GM21737 (cell line): Measurements from ENCODE around the gene ATP1A1.

ENCODE experiments used
- ATAC-seq: cut with Tn5 transposase; IDR thresholded peaks from one replicate; pipeline ENCODE4 v1.9.1; 2021; ENCODE audit warnings: mild to moderate bottlenecking, moderate library complexity; ENCODE audit not compliant: unreplicated experiment

Gene ATP1A1

GRCh38 chr1:116370181-116370580, 2.9 kb upstream of the ATP1A1 start:
- no peak for ATAC-seq

- no peak for ATAC-seq
Observed at GRCh38 chr1:116371752-116372151, 1.3 kb upstream of the ATP1A1 start.

- ATAC-seq, result no peak
Observed at GRCh38 chr1:116372191-116372590, 853 bp upstream of the ATP1A1 start.

- peak; percentile 7 for ATAC-seq
Observed at GRCh38 chr1:116373431-116374352, 648 bp downstream of the ATP1A1 start.

- no peak for ATAC-seq
Observed at GRCh38 chr1:116374353-116375147, 1.5 kb downstream of the ATP1A1 start.

- no peak for ATAC-seq
Observed at GRCh38 chr1:116375148-116375886, 2.3 kb downstream of the ATP1A1 start.

- no peak for ATAC-seq
Observed at GRCh38 chr1:116375887-116376728, 3.1 kb downstream of the ATP1A1 start.

GRCh38 chr1:116376729-116377086, 3.7 kb downstream of the ATP1A1 start:
- ATAC-seq, result no peak

- peak; percentile 62 for ATAC-seq
Observed at GRCh38 chr1:116377541-116378529, 4.8 kb downstream of the ATP1A1 start.

- no peak for ATAC-seq
Observed at GRCh38 chr1:116379057-116379630, 6.1 kb downstream of the ATP1A1 start.

- no peak for ATAC-seq
Observed at GRCh38 chr1:116379674-116380498, 6.8 kb downstream of the ATP1A1 start.

GRCh38 chr1:116380499-116381242, 7.6 kb downstream of the ATP1A1 start:
- ATAC-seq, result no peak

GRCh38 chr1:116382321-116382720, 9.3 kb downstream of the ATP1A1 start:
- ATAC-seq, result no peak

GRCh38 chr1:116382857-116383483, 9.9 kb downstream of the ATP1A1 start:
- no peak for ATAC-seq

- ATAC-seq, result no peak
Observed at GRCh38 chr1:116386042-116386441, 13.0 kb downstream of the ATP1A1 start.

- ATAC-seq, result no peak
Observed at GRCh38 chr1:116387551-116387950, 14.5 kb downstream of the ATP1A1 start.

- ATAC-seq, result no peak
Observed at GRCh38 chr1:116388122-116388521, 15.1 kb downstream of the ATP1A1 start.
